Melanocyte of skin (primary cell): ENCODE measurements around the gene FZD8. TPM values are rescaled to one million over a fixed set of nuclear protein-coding genes. Genes with fewer than 3 reads are reported as not detected.

ENCODE experiments used
- total RNA-seq, 2 donors: library from RNA; depleted of rRNA; stranded (reverse); fragments of >200 nt; gene quantifications; 2 replicates each; pipeline ENCODE4 v1.2.3, GENCODE V29; 2012

The FZD8 gene, protein sequence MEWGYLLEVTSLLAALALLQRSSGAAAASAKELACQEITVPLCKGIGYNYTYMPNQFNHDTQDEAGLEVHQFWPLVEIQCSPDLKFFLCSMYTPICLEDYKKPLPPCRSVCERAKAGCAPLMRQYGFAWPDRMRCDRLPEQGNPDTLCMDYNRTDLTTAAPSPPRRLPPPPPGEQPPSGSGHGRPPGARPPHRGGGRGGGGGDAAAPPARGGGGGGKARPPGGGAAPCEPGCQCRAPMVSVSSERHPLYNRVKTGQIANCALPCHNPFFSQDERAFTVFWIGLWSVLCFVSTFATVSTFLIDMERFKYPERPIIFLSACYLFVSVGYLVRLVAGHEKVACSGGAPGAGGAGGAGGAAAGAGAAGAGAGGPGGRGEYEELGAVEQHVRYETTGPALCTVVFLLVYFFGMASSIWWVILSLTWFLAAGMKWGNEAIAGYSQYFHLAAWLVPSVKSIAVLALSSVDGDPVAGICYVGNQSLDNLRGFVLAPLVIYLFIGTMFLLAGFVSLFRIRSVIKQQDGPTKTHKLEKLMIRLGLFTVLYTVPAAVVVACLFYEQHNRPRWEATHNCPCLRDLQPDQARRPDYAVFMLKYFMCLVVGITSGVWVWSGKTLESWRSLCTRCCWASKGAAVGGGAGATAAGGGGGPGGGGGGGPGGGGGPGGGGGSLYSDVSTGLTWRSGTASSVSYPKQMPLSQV
- total RNA-seq, result 1 to 10 TPM in 1 of 2 donors, under 1 TPM in 1; 1.00 to 1.0 TPM

DNA sequence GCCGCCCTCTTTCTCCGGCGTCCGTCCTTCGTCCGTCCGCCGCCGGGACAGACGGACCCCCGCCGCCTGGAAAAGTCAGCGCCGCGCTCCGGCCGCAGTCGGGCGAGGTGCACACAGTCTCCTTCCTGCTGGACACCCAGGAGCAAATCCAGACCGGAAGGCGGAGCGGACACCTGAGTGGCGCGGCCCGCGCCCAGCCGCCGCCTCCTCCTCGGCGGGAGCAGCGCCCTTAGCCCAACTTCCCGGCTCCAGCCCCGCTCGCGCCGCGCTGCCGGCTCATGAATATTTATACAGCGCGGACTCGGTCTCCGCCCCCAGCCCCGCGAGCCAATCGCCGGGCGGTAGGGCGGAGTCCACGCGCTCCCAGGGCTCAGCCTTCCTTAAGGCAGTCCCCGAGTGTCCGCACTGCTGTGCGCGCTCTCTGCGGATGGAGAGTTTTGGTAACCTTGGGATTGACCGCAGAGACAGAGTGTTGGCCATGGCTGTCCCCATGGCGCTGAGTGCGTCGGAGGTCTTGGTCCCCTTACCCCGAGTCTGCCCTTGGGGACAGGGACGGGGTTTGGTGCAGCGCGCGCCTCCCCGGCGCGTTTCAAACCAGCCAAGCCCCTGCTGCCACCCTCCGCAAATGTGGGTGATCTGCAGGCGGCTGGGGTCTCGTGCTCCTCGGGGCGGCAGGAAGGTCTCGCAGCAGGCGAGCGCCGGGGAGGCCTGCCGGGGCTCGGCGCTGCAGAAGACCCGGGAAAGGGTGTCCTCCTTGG lies at the start of gene FZD8:
Gene FZD8, minus strand, starts transcription at position 262 of the 758 bp plus-strand sequence. CDS start 867 bp downstream, outside the sequence.

DNA sequence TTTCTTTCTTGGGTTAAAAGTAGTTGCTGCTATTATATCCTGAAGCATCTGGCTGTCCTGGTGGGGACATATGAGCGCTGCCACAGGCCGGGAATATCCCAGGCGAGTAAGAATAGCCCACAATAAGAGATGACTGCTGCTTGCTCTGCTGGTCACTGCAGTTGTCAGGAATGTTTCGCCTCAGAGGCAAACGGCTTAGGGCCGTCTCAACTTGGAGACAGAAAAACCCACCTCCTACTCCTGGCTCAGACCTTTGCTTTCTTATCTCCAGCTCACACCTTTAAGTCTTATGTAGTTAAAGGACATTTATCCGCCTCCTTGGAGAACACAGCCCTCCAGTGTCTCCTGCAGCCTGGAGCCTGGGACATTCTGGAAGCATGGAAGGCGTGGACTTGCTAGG lies 36.9 kb downstream of the FZD8 start, which contains the start of gene GJD4:
Gene GJD4, plus strand, starts transcription at position 151 of the 400 bp plus-strand sequence. Its CDS starts 227 bp downstream, at position 378.

Other genes with a start within 250 kb of the FZD8 start
- not detected for gene GJD4, start 37.0 kb downstream of the FZD8 start, total RNA-seq